Neural cell (in vitro differentiated cells): ENCODE measurements around the gene DHRS7. TPM values are rescaled to one million over a fixed set of nuclear protein-coding genes. Genes with fewer than 3 reads are reported as not detected.

Source experiments
- H2AFZ ChIP-seq: fragments of 200-600, 300-800 bp; sonication (generic), shearing (Covaris generic); 2 replicates; pipeline ENCODE4 v1.6.0; 2014; ENCODE audit warnings: low read depth, mild to moderate bottlenecking, antibody characterized with exemption, low read length, moderate library complexity
- H3F3A ChIP-seq: fragments of 200-600 bp; shearing (Covaris generic); 2 replicates; pipeline ENCODE4 v1.6.1; 2016; ENCODE audit warnings: mild to moderate bottlenecking, moderate library complexity, mixed read lengths, antibody characterized with exemption, low read length; ENCODE audit not compliant: insufficient read depth, poor library complexity, severe bottlenecking
- H3K27ac ChIP-seq: fragments of 200-600, 300-800 bp; sonication (generic), shearing (Covaris generic); 2 replicates; pipeline ENCODE4 v1.5.1; 2014; ENCODE audit warnings: mild to moderate bottlenecking, low read length, moderate library complexity
- H3K27me3 ChIP-seq: fragments of 300-800, 200-600 bp; sonication (generic), shearing (Covaris generic); 2 replicates; pipeline ENCODE4 v1.6.0; 2014; ENCODE audit warnings: mild to moderate bottlenecking, low read depth, low read length, moderate library complexity; ENCODE audit not compliant: insufficient read depth
- H3K36me3 ChIP-seq: fragments of 300-800, 200-600 bp; sonication (generic), shearing (Covaris generic); 2 replicates; pipeline ENCODE4 v1.5.1; 2014; ENCODE audit warnings: mild to moderate bottlenecking, antibody characterized with exemption, low read length, moderate library complexity; ENCODE audit not compliant: insufficient read depth
- H3K4me2 ChIP-seq: fragments of 300-800, 200-600 bp; sonication (generic), shearing (Covaris generic); 2 replicates; pipeline ENCODE4 v1.6.0; 2014; ENCODE audit warnings: mild to moderate bottlenecking, low read length
- H3K4me3 ChIP-seq: fragments of 300-800, 200-600 bp; sonication (generic), shearing (Covaris generic); 2 replicates; pipeline ENCODE4 v1.5.1; 2014; ENCODE audit warnings: mild to moderate bottlenecking, low read length, moderate library complexity
- H3K79me2 ChIP-seq: fragments of 200-600 bp; shearing (Covaris generic); replicated peaks from 2 replicates; pipeline ENCODE4 v1.6.0; 2014; ENCODE audit warnings: mild to moderate bottlenecking, low read length, moderate library complexity; ENCODE audit not compliant: insufficient read depth
- H3K9ac ChIP-seq: fragments of 300-800, 200-600 bp; sonication (generic), shearing (Covaris generic); 2 replicates; pipeline ENCODE4 v1.6.1; 2016; ENCODE audit warnings: mild to moderate bottlenecking, low read length, mixed read lengths
- H3K9me2 ChIP-seq: fragments of 200-600 bp; shearing (Covaris generic); 2 replicates; pipeline ENCODE4 v1.6.1; 2016; ENCODE audit warnings: mild to moderate bottlenecking, low read length, mixed read lengths; ENCODE audit not compliant: insufficient read depth
- H3K9me3 ChIP-seq: fragments of 200-600, 300-800 bp; sonication (generic), shearing (Covaris generic); 2 replicates; pipeline ENCODE4 v1.6.1; 2016; ENCODE audit warnings: mild to moderate bottlenecking, mixed run types, low read length, moderate library complexity, mixed read lengths
- H4K20me1 ChIP-seq: fragments of 200-600 bp; shearing (Covaris generic); 2 replicates; pipeline ENCODE4 v1.6.1; 2016; ENCODE audit warnings: mild to moderate bottlenecking, mixed run types; ENCODE audit not compliant: insufficient read depth
- CTCF ChIP-seq: fragments of 450-650 bp; IDR thresholded peaks from 2 replicates; pipeline ENCODE4 v1.5.1; 2014; ENCODE audit warnings: antibody characterized with exemption, mild to moderate bottlenecking, moderate library complexity; ENCODE audit not compliant: poor library complexity, severe bottlenecking
- EP300 ChIP-seq: fragments of 450-650 bp; conservative IDR thresholded peaks from 2 replicates; pipeline ENCODE4 v1.6.1; 2014; ENCODE audit warnings: antibody characterized with exemption, mild to moderate bottlenecking, moderate library complexity; ENCODE audit not compliant: poor library complexity, severe bottlenecking
- EZH2 ChIP-seq: fragments of 200-600, 300-800 bp; shearing (Covaris generic), sonication (generic); IDR thresholded peaks from 2 replicates; pipeline ENCODE4 v1.6.1; 2014; ENCODE audit warnings: antibody characterized with exemption, low read length, borderline replicate concordance, mild to moderate bottlenecking; ENCODE audit not compliant: insufficient read depth, poor library complexity, severe bottlenecking
- MXI1 ChIP-seq: fragments of 450-650 bp; conservative IDR thresholded peaks from 2 replicates; pipeline ENCODE4 v1.6.1; 2014; ENCODE audit warnings: antibody characterized with exemption, mild to moderate bottlenecking; ENCODE audit not compliant: poor library complexity, severe bottlenecking
- POLR2AphosphoS5 ChIP-seq: IDR thresholded peaks from 2 replicates; pipeline ENCODE4 v1.6.1; 2012
- RAD21 ChIP-seq: fragments of 450-650 bp; conservative IDR thresholded peaks from 2 replicates; pipeline ENCODE4 v1.6.1; 2014; ENCODE audit warnings: antibody characterized with exemption, mild to moderate bottlenecking, moderate library complexity
- REST ChIP-seq: IDR thresholded peaks from 2 replicates; pipeline ENCODE4 v1.6.1; 2012; ENCODE audit warnings: borderline replicate concordance
- SMC3 ChIP-seq: fragments of 450-650 bp; conservative IDR thresholded peaks from 2 replicates; pipeline ENCODE4 v1.6.1; 2014; ENCODE audit warnings: antibody characterized with exemption, mild to moderate bottlenecking, moderate library complexity; ENCODE audit not compliant: poor library complexity
- TAF1 ChIP-seq: IDR thresholded peaks from 2 replicates; pipeline ENCODE4 v1.6.1; 2012; ENCODE audit warnings: low read depth
- polyA plus RNA-seq: library from polyadenylated mRNA; depleted of rRNA; stranded (reverse); fragments of >200 nt; gene quantifications from 2 replicates; pipeline ENCODE4 v1.2.3, GENCODE V29; 2014

The DHRS7 gene
- polyA plus RNA-seq, 1 donor from 2014 or later, result 89.6 TPM

- Histone ChIP-seq H3K27ac (no peak overlapping the region), H2AFZ (no peak overlapping the region), H3K9ac (no peak overlapping the region), H4K20me1 (no peaks in the 10 kb centered on the region), H3K36me3 (no peaks in the 10 kb centered on the region), H3K9me2 (no peaks in the 10 kb centered on the region), H3K4me2 (no peak overlapping the region), H3K79me2 (no peaks in the 10 kb centered on the region), H3F3A (no peaks in the 10 kb centered on the region), H3K9me3 (no peaks in the 10 kb centered on the region), H3K4me3 (no peak overlapping the region), H3K27me3 (no peaks in the 10 kb centered on the region)
- TF ChIP-seq EP300 (no peak), SMC3 (no peak), TAF1 (no peak), MXI1 (no peak)
Measured at GRCh38 chr14:60204843-60205774, 39.9 kb upstream of the DHRS7 start.

GRCh38 chr14:60204104-60204842 lies 39.1 kb upstream of the DHRS7 start:
- Histone ChIP-seq H3K79me2 (no peaks in the 10 kb centered on the region), H3K9ac (no peak overlapping the region), H3F3A (no peaks in the 10 kb centered on the region), H3K4me2 (no peak overlapping the region), H3K9me3 (no peaks in the 10 kb centered on the region), H3K27me3 (no peaks in the 10 kb centered on the region), H3K27ac (no peak overlapping the region), H2AFZ (no peak overlapping the region), H3K4me3 (no peak overlapping the region), H4K20me1 (no peaks in the 10 kb centered on the region), H3K36me3 (no peaks in the 10 kb centered on the region), H3K9me2 (no peaks in the 10 kb centered on the region)
- TF ChIP-seq EP300 (no peak), MXI1 (no peak), EZH2 (no peak), REST (no peak), CTCF (no peak), SMC3 (no peak), RAD21 (no peak), POLR2AphosphoS5 (no peak), TAF1 (no peak)
